ENCODE results near the gene IFNG-AS1.

IFNG-AS1 gene

DNA sequence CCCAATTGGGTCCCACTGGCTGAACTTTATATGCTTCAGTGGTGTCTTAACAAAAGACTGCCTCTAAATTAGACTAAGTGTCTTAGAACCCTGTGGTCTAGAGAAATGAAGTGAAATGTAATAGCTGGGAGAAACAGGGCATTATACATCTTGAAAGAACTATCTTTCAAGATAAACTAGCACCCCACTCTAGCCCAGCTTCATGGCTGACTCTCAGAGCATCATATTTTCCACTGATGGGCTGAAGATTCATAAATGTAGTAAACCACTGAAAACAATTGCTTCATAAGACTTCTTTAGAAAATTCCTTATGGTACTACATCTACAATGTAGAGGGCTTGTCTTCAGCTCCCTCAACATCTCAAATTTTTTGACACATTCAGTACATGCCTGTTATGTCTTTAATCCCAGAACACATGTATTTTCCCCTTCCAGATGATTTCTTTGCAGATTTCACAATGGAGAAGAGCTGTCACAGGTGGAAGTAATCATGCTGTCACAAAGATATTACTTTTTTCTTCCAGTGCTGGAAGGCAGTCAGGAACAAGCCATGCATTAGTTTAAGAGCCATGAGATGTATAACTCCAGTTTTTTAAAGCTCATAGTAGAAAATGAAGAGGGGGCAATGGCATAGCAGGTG, 48.5 kb downstream of the IFNG-AS1 start:
- DNase-seq (ENCODE audit: low spot score), result no peak

DNA sequence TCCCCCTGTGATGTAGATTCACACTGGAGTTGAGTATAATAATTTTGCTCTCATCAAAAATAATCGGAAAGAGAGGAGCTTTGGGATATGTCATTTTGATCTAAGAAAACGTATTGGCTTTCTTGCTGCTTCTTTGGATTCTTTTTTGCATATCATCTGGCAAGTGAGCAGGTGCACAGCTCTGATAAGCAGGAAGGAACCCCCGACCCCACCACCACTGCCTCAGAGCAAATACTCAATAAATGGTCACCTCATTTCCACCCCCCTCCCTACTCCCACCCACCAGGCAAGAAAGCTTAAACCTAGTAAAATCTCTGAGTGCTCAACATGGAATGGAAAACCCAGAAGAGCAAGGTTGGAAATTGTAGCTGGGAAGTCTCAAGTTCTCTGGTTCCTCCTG, 49.4 kb downstream of the IFNG-AS1 start:
- DNase-seq (ENCODE audit: low spot score), result no peak

DNA sequence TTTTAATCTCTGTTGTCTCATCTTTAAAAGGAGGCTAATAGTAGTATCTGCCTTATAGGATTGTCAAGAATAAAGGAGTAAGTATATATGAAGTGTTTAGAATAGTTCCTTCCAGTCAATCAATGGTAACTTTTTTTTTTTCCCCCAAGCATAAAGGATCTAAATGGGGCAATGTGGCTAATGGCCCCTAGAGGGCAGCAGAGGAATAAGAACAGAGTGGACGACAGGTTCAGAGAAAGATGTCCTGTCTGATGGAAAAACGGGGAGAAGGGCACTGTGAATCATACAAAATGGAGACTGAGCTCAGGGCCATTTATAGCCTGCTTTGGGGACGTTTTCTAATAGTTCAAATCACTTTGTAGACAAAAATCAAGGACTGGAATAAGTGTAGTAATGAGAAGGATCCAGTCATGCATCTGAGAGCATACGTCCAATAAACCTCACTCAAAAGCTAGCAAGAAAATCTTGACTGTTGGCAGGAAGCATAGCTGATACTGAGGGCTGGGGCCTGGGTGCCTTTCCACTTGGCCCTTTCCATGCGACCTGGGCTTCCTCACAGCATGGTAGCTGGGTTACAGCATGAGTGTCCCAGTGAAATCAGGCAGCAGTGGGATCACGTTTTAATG, 51.3 kb downstream of the IFNG-AS1 start:
- peak; percentile 79 for DNase-seq (ENCODE audit: low spot score)

DNA sequence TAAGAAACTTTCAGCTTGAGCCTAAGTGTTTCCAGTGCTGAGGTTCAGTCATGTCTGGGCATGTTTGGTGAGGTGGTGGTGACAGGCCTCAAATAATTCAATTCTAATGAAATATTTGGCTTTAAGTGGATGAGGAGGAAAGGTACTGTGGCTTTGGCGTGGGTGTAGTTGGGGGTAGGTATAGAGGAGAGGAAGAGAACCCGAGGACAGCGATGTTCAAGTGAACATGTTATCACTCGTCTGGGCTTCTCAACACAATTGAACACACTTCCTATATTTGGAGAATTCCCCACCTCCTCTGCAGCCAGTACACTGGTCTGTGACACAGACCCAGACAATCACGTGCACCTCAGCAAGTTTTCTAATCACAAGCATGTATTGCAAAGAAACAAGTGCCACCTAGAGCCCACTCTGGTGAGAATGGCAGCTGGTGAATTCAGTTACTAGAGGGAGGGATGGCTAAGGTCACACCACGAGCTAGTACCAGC, 53.0 kb downstream of the IFNG-AS1 start:
- DNase-seq (ENCODE audit: low spot score), result peak; percentile 33

DNA sequence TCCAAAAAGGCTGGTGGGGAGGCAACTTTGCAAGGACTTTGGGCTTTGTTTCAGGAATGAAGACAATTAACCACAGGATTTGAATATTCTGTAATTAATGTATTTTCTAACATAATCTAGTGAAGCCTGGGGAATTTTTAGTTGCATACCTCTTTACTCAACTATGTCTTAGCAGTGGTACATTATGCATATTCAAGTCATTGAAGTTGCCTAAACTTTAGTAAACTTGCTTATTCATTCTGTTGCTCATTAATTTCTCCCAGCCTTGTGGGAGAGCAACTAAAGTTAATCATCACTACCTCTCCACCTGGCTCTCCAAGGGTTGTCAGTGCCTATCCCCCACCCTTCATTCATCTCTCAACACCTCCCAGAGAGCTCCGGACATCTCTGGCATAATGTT, 54.2 kb downstream of the IFNG-AS1 start:
- no peak for DNase-seq (ENCODE audit: low spot score)

DNA sequence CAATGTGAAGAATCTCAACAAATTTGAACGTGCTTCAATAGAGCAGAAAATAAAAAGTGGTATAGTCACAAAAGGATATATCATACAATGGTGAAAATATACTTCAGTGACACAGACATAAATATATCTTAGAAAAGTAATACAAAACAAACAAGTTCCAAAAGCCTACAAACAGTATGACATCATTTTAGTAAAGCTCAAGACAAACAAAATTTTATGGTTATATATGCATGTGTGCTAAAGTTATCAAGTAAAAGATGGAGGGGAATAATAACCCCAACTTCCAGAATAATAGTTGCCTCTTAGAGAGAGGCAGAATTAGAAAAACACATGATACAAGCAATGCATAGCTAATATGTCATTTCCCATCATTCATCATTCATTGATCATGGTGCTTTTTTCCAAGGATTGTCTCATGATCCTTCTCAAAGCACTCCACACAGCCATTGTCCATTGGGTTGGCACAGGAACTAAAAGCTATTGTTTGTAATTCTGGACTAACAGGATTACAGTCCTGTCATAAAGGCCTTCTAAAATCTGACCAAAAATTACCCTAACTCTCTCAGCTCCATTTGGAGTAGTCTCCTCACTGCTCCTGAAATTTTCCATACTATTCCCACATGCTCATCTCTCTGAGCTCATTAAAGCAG, 59.5 kb downstream of the IFNG-AS1 start:
- no peak for DNase-seq (ENCODE audit: low spot score)

DNA sequence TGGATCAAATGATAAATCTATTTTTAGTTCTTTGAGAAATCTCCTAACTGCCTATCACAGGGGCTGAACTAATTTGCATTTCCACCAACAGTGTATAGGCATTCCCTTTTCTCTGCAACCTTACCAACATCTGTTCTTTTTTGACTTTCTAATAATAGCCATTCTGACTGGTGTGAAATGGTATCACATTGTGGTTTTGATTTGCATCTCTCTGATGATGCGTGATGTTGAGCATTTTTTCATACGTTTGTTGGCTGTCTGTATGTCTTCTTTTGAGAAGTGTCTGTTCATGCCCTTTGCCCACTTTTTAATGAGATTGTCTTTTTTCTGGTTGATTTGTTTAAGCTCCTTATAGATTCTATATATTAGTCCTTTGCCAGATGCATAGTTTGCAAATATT, 67.1 kb downstream of the IFNG-AS1 start:
- no peak for DNase-seq (ENCODE audit: low spot score)

DNA sequence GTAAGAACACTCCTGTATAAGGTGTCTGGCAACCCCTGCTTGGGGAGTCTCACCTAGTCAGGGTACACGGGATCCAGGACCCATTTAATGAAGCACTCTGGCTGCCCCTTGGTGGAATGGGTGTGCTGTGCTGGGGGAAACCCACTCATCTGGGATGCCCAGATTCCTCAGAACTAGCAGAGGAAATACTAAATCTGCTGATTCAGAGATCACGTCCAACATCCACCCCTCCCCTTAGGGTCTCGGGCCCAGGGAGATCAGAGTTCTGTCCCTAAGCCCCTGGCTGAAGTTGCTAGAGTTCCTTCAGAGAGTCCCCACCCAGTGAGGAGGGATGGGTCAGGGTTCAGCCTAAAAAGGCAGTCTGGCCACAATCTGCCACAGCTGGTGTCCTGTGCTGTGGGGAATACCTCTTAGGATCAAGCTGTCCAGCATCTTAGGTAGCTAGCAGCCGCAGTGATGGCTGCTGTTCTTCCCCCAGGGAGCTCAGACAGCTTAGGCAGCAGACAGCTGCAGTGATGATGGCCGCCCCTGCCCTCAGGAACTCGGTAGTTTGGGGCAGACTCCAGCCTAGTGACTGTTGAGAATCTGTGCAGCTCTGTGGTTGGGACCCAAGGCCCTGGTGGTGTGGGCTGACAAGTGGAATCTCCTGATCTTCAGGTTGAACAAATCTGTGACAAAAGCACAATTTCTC, 74.8 kb downstream of the IFNG-AS1 start:
- no peak for DNase-seq (ENCODE audit: low spot score)

DNA sequence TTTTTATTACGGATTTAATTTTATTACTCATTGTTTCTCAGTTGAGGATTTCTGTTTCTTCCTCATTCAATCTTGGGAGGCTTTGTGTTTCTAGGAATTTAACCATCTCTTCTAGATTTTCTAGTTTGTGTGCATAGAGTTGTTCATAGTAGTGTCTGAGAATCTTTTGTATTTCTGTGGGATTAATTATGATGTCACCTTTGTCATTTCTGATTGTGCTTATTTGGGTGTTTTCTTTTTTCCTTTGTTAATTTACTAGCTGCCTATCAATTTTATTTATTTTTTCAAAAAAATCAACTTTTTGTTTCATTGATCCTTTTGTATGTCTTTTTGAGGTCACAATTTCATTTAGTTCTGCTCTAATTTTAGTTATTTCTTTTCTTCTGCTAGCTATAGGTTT, 75.9 kb downstream of the IFNG-AS1 start:
- DNase-seq (ENCODE audit: low spot score), result no peak

DNA sequence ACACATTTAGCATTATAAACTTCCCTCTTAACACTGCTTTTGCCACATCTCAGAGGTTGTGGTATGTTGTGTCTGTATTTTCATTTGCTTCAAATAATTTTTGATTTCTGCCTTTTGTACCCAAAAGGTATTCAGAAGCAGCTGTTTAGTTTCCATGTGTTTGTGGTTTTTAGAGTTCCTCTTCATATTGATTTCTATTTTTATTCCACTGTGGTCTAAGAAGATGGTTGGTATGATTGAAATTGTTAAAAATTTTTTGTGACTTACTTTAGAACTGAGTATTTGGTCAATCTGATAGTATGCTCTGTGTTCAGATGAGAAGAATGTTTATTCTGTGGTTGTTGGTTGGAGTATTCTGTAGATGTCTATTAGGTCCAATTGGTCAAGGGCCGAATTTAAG, 76.4 kb downstream of the IFNG-AS1 start:
- DNase-seq (ENCODE audit: low spot score), result no peak

DNA sequence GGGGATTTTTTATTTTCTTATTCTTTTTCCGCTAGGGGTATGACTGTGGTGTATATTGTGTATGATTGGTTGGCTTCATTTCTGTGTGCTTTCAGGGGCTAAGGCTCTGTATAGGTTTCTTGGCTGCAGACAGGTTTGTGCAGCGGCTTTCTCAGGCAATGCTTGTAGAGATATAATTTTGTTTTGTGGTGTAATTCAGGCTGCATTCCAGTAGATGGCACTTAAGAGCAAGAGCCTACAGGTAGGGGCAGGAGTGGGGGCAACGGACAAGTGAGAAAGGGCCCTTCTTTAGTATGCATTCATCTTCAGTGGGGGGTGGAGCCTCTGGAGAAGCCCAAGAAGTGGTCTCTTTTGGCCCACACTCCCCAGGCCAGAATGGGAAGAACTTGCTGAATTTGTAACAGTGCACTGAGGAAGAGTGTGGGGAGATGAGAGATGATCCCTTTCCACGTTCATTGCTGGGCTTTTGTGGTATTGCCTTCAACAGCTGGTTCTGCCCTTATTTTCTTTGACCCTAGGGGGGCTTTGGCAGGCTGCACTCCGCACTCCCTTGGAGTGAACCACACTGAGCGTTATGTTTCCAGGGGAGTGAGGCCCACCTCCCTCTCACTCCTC, 78.6 kb downstream of the IFNG-AS1 start:
- DNase-seq (ENCODE audit: low spot score), result no peak

DNA sequence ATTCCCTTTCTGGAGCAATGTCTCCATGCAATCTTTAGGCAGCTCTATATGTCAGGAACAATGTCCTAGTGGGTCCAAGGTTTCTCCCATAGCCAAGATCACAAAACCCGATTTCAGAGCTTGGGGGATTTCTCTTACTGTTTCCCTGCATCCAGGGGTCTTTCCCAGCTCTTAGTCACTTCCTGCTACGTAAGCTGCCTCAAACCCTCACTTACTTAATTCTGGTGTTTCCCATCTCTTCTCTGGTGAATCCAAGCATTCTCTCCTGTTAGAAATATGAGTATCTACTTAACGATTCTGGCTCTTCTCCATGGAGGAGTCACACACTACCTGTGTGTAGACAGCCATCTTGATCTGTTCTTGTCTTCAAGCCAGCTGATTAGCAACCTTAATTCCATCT, 80.0 kb downstream of the IFNG-AS1 start:
- DNase-seq (ENCODE audit: low spot score), result no peak
